Activated naive CD4-positive, alpha-beta T cell treated with anti-CD3 and anti-CD28 coated beads, Interleukin-2, amount 10 ng/mL, durations not matched to agents 7 days and 5 days (primary cell): ENCODE data around the gene CDH4.

Experiments
- CTCF ChIA-PET: fragments of 350-600 bp; sonication (Branson Sonifier 250); formaldehyde crosslinking; loops from one replicate; lab custom pipeline; 2021; ENCODE audit warnings: antibody characterized with exemption; lab: Charles Lee
- DNase-seq: peaks from one replicate; pipeline ENCODE4 v3.0.0-alpha.2; 2020
- H3K27ac Mint-ChIP-seq: one replicate; pipeline ENCODE4 v1.8.0; 2021; ENCODE audit warnings: mild to moderate bottlenecking, moderate library complexity, mixed read lengths
- H3K27me3 Mint-ChIP-seq: one replicate; pipeline ENCODE4 v1.8.0; 2021; ENCODE audit warnings: mild to moderate bottlenecking, mixed read lengths
- H3K36me3 Mint-ChIP-seq: one replicate; pipeline ENCODE4 v1.8.0; 2021; ENCODE audit warnings: mixed read lengths
- H3K4me1 Mint-ChIP-seq: one replicate; pipeline ENCODE4 v1.8.0; 2021; ENCODE audit warnings: mixed read lengths
- H3K4me3 Mint-ChIP-seq: one replicate; pipeline ENCODE4 v1.8.0; 2021; ENCODE audit warnings: mild to moderate bottlenecking, moderate library complexity, mixed read lengths
- H3K9me3 Mint-ChIP-seq: one replicate; pipeline ENCODE4 v1.8.0; 2021; ENCODE audit warnings: mixed read lengths

CDH4 gene

DNA sequence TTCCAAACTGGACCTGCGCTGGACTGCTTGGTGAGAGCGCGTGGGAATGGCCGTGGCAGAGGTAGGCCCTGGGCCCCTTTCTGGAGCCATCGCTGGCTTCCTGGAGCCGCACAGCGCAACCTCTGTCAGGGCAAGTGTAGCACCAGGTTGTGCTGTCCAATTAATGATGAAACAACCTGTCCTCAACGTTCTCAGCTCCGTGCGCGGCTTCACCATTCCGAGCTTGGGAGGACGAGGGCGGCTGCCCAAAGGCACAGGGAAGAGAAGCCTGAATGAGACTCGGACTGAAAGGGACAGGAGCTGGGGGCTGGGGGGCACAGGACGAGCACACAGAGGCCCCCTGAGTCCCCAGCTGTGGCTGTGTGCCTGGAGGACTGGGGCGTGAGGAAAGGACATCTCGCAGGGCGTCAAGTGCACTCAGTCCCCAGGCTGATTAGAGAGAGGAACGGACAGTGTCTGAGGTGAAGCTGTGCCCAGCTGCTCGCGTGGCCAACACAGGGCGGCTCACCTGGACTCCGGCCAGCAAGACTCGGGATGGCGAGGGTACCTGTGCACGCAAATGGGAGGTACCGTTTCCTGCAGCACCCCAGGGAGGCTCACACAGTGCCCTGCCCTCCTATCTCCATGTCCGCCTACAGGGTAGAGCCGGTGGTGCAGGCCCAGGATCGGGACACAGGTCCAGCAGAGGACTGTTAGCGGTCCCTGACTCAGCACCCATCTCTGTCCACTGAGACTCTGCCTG lies 410.3 kb downstream of the CDH4 start:
- H3K4me1 Mint-ChIP-seq = no peaks in the 10 kb centered on the region
- no peak for DNase-seq
- CTCF ChIA-PET = no interaction called here

DNA sequence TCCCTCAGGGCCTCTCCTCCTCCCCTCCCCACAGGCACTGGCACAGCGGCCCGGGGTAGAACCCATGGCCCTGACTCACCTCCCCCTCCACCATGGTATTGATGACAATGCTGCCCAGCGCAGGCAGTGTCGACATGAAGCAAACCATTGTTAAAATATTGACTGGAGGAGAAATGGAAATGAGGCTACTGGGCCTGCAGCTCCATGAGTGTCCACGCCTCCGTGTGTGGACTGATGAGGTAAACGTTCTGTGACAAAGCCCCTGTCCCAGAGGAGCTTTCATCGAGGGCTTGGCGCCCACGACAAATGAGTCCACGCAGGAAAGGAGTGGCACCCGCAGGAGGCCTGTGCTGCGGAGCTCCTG lies 410.9 kb downstream of the CDH4 start:
- Mint-ChIP-seq H3K4me3 (no peak overlapping the region), H3K9me3 (no peaks in the 10 kb centered on the region), H3K4me1 (no peaks in the 10 kb centered on the region), H3K36me3 (no peaks in the 10 kb centered on the region), H3K27me3 (no peaks in the 10 kb centered on the region), H3K27ac (no peak overlapping the region)
- CTCF ChIA-PET = no interaction called here
- no peak for DNase-seq

More for the DNA sequence above, 410.3 kb downstream of the CDH4 start:
- Mint-ChIP-seq H3K27me3 (no peaks in the 10 kb centered on the region), H3K27ac (no peak overlapping the region), H3K4me3 (no peak overlapping the region), H3K36me3 (no peaks in the 10 kb centered on the region), H3K9me3 (no peaks in the 10 kb centered on the region)

DNA sequence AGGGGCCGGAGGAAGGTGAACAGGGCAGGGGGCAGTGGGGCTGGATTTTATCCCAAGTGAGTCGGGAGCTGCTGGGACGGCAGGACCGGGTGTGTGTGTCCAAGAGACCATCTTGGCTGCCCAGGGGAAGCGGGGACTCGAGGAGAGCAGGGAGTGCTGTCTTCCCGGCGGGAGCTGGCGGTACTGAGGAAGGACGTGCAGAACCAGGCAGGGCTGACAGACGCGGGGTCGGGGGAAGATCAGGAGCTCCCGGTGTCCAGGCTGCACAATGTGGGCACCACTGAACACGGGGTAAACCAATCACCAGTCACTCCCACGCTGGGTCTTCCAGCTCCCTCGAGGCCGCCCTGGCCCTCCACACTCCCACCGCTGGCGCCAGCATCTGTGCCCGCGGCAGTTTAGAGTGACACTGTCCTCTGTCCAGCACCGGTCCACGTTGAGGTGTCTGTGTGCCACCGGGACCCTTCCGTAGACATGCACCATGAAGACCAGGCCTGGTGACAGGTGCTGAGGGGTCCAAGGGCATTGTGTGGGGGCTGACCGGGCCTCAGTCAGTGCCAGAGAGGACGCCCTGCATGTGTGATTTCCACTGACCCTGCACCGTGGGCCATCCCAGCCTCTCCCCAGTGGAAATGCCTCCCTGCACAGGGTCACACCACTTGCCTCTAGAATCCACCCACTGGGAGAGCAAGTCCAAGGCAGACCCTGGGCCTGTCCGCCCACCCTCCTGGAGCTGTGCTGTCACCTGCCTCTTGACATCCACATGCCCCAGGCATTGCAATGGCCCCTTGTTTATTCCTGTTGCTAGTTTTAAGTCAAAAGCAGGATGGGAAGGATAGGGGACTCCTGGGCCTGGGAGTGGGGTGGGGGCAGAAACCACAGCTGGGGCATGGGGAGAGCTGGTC lies 411.7 kb downstream of the CDH4 start:
- Mint-ChIP-seq H3K9me3 (no peaks in the 10 kb centered on the region), H3K27ac (no peak overlapping the region), H3K4me3 (no peak overlapping the region), H3K4me1 (no peaks in the 10 kb centered on the region), H3K27me3 (no peaks in the 10 kb centered on the region), H3K36me3 (no peaks in the 10 kb centered on the region)
- DNase-seq = no peak
- CTCF ChIA-PET = no interaction called here

DNA sequence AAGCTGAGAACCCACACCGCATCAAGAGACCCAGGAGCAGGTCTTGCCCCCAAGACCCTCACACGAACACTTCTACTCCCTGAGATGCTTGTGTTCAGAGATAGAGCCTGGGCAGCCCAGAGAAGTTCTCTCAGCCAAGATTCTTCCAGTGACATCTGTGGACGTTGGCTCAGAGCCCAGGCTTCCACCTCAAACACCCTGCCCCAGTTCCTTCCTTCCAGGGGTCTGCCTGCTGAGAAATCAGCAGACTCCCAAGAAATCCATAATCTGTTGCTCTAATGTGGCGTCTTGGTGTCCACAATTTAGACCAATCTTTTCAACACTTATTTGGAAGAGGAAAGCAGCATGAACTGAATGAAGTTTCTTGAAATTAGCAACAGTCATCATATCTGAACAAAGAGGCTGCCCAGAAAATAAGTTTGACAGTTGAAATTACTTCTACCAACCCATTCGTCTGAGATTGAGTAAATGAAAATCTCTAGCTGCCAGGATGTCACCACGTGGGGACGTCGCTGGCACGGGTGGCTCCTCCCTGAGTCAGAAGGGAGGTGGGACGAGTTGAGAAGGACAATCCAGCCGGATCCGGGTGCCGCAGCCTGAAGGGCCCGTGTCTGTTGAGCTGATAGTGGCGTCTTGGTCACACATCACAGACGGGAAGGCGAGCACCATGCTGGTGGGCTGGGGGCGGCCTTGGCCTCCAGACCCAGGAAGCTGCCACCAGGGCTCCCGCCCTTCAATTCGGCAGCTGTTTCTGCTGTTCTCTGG lies 412.7 kb downstream of the CDH4 start:
- H3K4me3 Mint-ChIP-seq = no peak overlapping the region
- no peak for DNase-seq
- H3K36me3 Mint-ChIP-seq = no peaks in the 10 kb centered on the region
- H3K27ac Mint-ChIP-seq = no peak overlapping the region
- no peaks in the 10 kb centered on the region for H3K27me3 Mint-ChIP-seq
- CTCF ChIA-PET = no interaction called here
- no peaks in the 10 kb centered on the region for H3K9me3 Mint-ChIP-seq
- H3K4me1 Mint-ChIP-seq = no peaks in the 10 kb centered on the region

DNA sequence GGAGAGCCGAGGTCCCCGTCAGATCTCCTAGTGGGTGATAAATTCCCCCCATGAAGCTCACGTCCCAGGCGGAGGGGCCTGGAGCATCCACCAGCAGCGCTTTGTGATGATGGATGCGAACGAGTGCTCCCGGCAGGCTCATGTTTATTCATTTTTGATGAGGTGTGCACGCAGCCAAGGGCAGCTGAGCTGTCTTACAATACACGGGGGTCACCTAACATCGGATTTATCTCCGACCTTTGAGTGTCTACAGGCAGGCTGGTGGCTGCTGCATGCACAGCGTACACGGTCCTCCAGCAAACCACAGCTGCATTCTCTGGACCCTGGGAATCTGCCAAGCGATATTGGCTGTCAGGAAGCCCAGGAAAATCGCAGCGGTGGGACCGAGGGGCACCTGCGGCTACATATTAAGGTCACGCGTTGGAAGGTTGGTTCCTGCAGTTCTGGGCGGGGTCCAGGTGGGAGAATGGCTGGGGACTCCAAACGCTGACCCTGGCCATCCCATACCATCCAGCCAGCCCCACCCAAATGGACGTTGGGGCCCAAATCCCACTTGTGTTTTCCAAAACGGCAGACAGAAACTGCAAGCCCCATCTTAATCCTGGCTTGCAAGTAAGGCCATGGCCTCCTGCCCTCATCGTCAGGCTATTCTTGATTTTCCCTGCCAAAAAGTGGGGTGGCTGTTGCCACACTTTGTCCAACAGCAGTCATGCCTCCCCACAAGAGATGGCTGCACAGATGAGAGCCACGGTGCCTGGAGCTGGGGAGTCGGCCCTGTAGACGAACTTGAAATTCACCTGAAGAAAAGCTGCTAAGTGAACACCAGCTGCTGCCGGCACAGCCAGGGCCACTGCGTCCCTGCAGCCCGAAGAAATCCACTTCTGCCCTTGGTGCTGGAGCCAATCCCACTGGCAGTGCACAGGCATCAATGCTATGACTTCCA lies 413.7 kb downstream of the CDH4 start:
- Mint-ChIP-seq H3K9me3 (no peaks in the 10 kb centered on the region), H3K4me1 (no peaks in the 10 kb centered on the region), H3K27me3 (no peaks in the 10 kb centered on the region), H3K36me3 (no peaks in the 10 kb centered on the region), H3K27ac (no peak overlapping the region), H3K4me3 (no peak overlapping the region)
- CTCF ChIA-PET = no interaction called here
- DNase-seq = no peak

DNA sequence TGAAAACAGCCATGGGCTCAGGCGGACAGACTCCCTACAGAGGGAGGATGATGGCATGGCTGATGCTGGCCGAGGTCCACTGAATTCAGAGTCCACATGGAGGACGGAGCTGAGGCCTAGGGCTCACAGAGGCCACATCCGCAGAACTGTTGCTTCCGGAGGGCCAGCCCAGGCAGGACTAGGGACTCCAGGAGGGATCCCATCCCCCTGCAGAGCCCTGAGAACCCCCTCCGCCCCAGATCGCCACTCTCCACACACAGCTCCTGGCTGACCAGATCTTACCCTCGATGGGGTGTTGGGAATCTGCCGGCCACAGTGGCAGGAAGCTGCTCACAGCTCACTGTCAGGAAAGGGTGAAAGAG lies 414.4 kb downstream of the CDH4 start:
- Mint-ChIP-seq H3K36me3 (no peaks in the 10 kb centered on the region), H3K27ac (no peak overlapping the region), H3K9me3 (no peaks in the 10 kb centered on the region), H3K4me1 (no peaks in the 10 kb centered on the region), H3K27me3 (no peaks in the 10 kb centered on the region), H3K4me3 (no peak overlapping the region)
- no peak for DNase-seq
- CTCF ChIA-PET = no interaction called here

DNA sequence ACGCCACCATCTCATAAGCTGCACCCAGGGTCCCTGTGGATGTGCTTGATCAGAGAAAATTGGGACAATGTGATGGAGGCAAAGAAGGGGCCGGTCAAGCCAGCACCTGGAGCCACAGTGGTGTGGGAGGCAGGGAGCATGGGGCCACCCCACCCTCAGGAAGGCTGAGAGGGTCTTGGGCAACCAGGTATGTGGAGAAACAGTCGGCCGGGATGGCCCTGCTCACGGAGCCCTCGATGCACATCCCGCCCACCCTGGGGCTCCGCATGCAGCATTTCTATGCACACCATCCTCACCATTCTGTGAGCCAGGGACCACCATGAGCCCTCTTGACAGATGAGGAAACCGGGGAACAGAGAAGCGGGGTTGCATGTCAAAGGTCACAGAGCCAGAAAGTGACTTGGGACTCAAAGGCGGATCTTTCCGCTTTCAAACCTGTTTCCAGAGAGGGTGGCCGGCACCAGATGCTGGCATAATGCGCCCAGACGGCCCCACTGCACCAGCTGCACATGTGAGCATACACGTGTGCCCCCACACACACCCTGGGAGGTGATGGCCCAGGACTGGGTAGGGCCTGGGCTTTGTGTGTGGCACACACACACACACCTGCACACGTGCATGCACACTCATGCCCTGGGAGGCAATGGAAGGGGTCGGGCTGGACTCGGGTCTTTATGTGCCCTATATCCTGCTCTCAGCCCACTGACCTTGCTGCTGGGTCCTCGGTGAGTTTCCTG lies 415.2 kb downstream of the CDH4 start:
- CTCF ChIA-PET = no interaction called here
- Mint-ChIP-seq H3K27me3 (no peaks in the 10 kb centered on the region), H3K4me3 (no peak overlapping the region), H3K27ac (no peak overlapping the region), H3K9me3 (no peaks in the 10 kb centered on the region), H3K4me1 (no peaks in the 10 kb centered on the region), H3K36me3 (no peaks in the 10 kb centered on the region)
- DNase-seq = no peak

DNA sequence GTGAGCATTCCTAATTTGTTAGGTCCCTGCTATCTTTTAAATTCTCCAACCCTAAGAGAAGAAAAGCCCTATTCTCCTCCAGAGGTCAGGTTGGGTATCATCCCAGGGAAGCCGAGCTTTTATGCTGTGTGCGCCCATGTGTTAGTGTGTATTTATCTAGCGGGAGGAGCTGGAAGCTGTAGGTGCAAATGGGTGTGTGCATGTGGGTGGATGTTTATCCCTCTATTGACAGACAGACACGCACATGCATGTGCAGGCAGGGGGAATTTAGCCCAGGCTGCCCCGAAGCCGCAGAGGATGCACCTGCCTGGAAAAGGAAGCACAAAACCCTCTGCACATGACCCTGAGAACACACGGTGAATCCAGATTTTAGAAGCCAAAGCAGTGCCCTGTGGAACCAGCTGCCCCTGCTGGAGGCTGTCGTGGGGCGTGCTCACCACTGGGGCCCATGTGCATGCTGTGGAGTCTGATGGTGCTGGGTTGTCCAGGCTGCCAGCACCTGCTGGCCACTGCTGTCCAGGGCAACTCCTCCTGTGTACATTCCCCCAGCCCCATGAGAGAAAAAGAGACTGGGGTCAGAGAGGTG lies 416.1 kb downstream of the CDH4 start:
- DNase-seq = no peak
- Mint-ChIP-seq H3K36me3 (no peaks in the 10 kb centered on the region), H3K27ac (no peak overlapping the region), H3K9me3 (no peaks in the 10 kb centered on the region), H3K4me3 (no peak overlapping the region), H3K27me3 (no peaks in the 10 kb centered on the region), H3K4me1 (no peaks in the 10 kb centered on the region)
- CTCF ChIA-PET = no interaction called here

DNA sequence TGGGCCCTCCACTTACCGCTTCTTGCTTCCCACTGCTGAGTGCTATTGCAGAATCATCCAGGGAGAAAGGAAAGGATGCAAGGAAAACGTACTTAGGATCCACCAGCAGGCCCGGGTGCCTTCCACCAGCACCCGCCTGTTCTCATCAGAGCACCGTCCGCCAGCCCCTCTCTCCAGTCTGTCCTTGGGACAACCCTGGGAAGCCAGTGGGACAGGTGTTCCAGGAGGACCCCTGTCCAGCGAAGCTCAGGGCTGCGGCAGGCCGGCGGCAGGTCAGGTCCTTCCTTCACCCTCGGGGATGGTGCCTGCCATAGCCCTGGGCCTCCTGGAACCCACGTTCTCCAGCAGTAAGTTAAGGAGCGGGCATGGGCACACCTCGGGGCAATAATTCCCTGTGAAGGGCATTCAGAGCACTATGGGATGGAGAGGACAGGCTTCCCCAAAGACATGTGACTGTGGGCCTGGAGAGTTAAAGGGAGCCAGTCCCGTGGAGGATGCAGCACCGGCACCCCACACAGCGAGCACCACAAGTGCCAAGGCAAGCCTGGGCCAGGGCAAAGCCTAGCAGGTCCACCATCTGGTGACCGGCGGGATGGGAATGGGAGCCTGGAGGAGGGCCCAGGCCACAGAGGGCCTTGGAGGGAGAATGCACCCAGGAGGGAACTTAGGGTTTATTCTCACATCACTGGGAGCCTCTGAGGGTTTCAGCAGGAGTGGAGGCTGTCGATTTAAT lies 416.9 kb downstream of the CDH4 start:
- CTCF ChIA-PET = no interaction called here
- H3K4me1 Mint-ChIP-seq = no peaks in the 10 kb centered on the region
- H3K9me3 Mint-ChIP-seq = no peaks in the 10 kb centered on the region
- H3K27ac Mint-ChIP-seq = no peak overlapping the region
- DNase-seq = no peak
- no peaks in the 10 kb centered on the region for H3K27me3 Mint-ChIP-seq
- H3K4me3 Mint-ChIP-seq = no peak overlapping the region
- H3K36me3 Mint-ChIP-seq = no peaks in the 10 kb centered on the region

DNA sequence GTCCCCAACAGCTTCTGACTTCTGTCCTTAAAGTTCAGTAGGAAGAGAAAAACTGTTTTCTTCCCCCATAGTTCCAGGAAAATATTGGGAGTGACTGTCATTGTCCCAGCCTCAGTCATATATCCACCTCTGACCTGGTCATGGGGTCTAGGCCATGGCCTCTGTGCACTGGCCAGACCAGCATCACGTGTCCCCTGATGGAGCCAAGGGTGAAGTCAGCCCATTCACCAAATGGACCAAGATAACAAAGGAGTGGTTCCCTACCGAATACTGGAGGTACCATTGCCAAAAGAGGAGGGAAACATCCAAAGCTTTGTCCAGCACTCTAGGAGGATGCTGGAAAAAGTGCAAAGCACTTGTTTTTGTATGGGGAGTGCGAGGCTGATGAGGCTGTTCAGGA lies 418.2 kb downstream of the CDH4 start:
- no peak for DNase-seq
- Mint-ChIP-seq H3K27me3 (no peaks in the 10 kb centered on the region), H3K4me1 (no peaks in the 10 kb centered on the region), H3K27ac (no peak overlapping the region), H3K36me3 (no peaks in the 10 kb centered on the region), H3K4me3 (no peak overlapping the region), H3K9me3 (no peaks in the 10 kb centered on the region)
- CTCF ChIA-PET = no interaction called here

DNA sequence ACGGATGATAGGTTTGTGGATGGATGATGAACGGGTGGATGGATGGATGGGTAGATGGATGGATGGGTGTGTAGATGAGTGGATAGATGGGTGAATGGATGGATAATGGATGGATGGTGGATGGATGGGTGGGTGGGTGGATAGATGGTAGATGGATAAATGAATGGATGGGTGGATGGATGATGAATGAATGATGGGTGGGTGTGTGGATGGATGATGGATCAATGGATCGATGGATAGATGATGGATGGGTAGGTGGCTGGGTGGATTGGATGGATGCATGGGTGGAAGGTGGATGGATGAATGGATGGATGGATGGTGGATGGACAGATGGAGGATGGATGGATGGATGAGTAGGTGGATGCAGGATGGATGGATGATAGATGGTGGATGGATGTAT lies 419.5 kb downstream of the CDH4 start:
- CTCF ChIA-PET = no interaction called here
- Mint-ChIP-seq H3K27me3 (no peaks in the 10 kb centered on the region), H3K4me3 (no peak overlapping the region), H3K36me3 (no peaks in the 10 kb centered on the region), H3K4me1 (no peaks in the 10 kb centered on the region), H3K27ac (no peak overlapping the region), H3K9me3 (no peaks in the 10 kb centered on the region)
- no peak for DNase-seq

DNA sequence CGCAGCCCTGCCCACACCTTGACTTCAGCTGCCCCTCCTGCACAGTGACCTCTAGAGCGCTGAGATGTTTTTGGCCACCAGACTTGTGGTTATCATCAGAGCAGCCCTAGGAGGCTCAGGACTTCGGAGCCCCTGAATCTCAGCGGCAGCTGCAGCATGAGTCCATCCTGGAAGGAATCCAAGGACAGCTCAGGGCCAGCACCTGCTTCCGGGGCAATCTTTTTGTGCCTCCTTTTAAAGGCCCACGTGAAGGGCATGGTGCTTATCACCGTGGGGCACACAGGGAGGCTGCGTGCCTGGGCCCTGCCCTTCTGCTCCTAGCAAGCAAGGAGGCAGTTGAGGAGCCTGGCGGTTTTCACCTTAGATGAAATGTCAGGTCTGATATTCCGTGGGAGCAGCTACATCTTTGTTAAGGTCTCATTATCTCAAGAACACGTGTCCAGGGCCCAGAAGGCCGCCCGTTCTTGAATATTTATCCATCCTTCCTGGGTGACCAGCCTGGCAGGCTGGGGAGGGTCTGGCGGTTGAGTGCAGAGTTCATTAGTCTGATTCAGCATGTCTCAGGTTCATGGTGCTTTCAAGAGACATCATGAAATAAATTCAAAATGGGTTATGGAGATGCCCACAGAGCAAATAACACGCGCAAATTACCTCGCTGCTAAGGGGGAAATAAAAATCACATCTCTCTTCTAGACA lies 421.2 kb downstream of the CDH4 start:
- H3K27ac Mint-ChIP-seq = no peak overlapping the region
- CTCF ChIA-PET = no interaction called here
- no peaks in the 10 kb centered on the region for H3K9me3 Mint-ChIP-seq
- no peaks in the 10 kb centered on the region for H3K4me1 Mint-ChIP-seq
- no peaks in the 10 kb centered on the region for H3K36me3 Mint-ChIP-seq
- H3K4me3 Mint-ChIP-seq = no peak overlapping the region
- no peaks in the 10 kb centered on the region for H3K27me3 Mint-ChIP-seq
- DNase-seq = no peak
